ENCODE results near the gene KCNMB2.
"Not testable (repeated sequence)": the region's sequence is repeated elsewhere in the genome, so short reads cannot be mapped to it uniquely, and the experiment has no call there.

Gene KCNMB2

DNA sequence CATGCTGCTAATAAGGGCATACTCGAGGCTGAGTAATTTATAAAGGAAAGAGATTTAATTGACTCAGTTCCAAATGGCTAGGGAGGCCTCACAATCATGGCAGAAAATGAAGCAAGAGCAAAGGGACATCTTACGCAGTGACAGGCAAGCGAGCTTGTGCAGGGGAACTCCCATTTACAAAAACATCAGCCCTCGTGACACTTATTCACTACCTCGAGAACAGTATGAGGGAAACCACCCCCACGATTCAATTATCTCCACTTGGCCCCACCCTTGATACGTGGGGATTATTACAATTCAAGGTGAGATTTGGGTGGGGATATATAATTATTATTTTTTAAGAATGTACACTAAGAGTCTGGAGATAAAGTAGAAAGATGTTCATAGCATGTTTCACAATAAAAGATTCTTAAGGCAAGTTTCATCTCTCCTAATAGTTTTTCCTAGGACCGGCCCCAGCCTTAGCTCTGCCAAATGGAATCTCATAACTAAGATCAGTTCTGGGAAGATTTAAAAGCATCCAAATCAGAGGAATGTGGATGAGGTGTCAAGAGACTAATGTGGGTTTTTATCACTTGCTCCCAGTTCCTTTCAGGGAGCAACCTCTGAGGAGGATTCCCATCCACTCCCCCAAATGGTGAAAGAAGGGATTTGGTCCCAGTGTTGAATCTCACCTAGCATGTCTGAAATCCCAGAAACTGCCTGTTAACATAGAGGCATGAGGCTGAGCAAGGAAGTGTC, 314.4 kb downstream of the KCNMB2 start:
- no peak for DNase-seq
- no peak overlapping the region for H3K4me3 ChIP-seq (ENCODE audit: low read depth, low read length)
- H3K27me3 ChIP-seq (ENCODE audit: insufficient read depth, low read depth, severe bottlenecking): no peaks in the 10 kb centered on the region
- H3K27ac ChIP-seq: no peak overlapping the region
- TF ChIP-seq, protein P1, sequence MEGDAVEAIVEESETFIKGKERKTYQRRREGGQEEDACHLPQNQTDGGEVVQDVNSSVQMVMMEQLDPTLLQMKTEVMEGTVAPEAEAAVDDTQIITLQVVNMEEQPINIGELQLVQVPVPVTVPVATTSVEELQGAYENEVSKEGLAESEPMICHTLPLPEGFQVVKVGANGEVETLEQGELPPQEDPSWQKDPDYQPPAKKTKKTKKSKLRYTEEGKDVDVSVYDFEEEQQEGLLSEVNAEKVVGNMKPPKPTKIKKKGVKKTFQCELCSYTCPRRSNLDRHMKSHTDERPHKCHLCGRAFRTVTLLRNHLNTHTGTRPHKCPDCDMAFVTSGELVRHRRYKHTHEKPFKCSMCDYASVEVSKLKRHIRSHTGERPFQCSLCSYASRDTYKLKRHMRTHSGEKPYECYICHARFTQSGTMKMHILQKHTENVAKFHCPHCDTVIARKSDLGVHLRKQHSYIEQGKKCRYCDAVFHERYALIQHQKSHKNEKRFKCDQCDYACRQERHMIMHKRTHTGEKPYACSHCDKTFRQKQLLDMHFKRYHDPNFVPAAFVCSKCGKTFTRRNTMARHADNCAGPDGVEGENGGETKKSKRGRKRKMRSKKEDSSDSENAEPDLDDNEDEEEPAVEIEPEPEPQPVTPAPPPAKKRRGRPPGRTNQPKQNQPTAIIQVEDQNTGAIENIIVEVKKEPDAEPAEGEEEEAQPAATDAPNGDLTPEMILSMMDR (IDR thresholded peaks at IDR 0.05; ENCODE audit: low read depth, low read length): no peak
- H3K9me3 ChIP-seq (ENCODE audit: severe bottlenecking): no peaks in the 10 kb centered on the region
- no peaks in the 10 kb centered on the region for H3K36me3 ChIP-seq

- no peak for DNase-seq
- Histone ChIP-seq H3K27ac (no peak overlapping the region), H3K9me3 (ENCODE audit: severe bottlenecking) (no peaks in the 10 kb centered on the region), H3K27me3 (ENCODE audit: insufficient read depth, low read depth, severe bottlenecking) (no peaks in the 10 kb centered on the region), H3K36me3 (no peaks in the 10 kb centered on the region), H3K4me3 (ENCODE audit: low read depth, low read length) (no peak overlapping the region)
- TF ChIP-seq, protein P1 (IDR thresholded peaks at IDR 0.05; ENCODE audit: low read depth, low read length): no peak
Observed at GRCh38 chr3:178851564-178851963, 315.3 kb downstream of the KCNMB2 start.

DNA sequence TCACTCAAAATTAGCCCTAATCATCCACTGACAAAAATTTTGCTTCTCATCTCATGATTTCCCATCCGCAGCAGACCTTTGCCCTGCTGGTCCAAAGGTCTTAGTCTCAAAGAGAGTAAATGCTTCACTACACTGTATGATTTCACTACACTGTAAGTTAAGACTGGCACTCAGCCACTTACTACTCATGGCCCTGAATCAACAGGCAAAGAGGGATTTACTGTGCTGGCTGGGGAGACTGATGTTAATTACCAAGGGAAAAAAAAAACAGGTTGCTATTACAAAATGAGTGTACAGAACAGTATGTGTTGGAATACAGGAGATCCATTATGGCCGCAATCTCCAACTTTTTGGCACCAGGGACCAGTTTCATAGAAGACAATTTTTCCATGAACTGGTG, 320.6 kb downstream of the KCNMB2 start:
- H3K36me3 ChIP-seq: no peaks in the 10 kb centered on the region
- no peaks in the 10 kb centered on the region for H3K27me3 ChIP-seq (ENCODE audit: insufficient read depth, low read depth, severe bottlenecking)
- TF ChIP-seq, protein P1 (IDR thresholded peaks at IDR 0.05; ENCODE audit: low read depth, low read length): no peak
- no peak overlapping the region for H3K4me3 ChIP-seq (ENCODE audit: low read depth, low read length)
- DNase-seq: no peak
- H3K27ac ChIP-seq: no peak overlapping the region
- H3K9me3 ChIP-seq (ENCODE audit: severe bottlenecking): no peaks in the 10 kb centered on the region

DNA sequence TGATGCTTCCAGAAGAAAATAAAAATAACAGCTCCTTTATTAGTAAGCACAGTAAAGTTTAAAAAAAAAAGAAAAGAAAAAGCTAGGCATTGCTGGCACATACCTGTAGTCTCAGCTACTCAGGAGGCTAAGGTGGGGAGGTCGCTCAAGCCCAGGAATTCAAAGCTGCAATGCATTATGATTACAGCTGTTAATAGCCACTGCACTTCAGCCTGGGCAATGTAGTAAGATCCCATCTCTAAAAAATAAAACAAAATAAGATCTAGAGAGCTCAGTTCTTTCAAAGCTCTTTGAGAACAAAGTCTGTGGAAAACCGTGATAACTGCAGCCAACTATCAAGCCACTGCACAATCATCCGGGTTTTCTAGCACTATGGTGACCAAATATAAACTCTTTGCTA, 323.1 kb downstream of the KCNMB2 start:
- no peak overlapping the region for H3K4me3 ChIP-seq (ENCODE audit: low read depth, low read length)
- H3K27ac ChIP-seq: no peak overlapping the region
- no peak for DNase-seq
- no peaks in the 10 kb centered on the region for H3K36me3 ChIP-seq
- no peaks in the 10 kb centered on the region for H3K9me3 ChIP-seq (ENCODE audit: severe bottlenecking)
- TF ChIP-seq, protein P1 (IDR thresholded peaks at IDR 0.05; ENCODE audit: low read depth, low read length): no peak
- H3K27me3 ChIP-seq (ENCODE audit: insufficient read depth, low read depth, severe bottlenecking): no peaks in the 10 kb centered on the region

DNA sequence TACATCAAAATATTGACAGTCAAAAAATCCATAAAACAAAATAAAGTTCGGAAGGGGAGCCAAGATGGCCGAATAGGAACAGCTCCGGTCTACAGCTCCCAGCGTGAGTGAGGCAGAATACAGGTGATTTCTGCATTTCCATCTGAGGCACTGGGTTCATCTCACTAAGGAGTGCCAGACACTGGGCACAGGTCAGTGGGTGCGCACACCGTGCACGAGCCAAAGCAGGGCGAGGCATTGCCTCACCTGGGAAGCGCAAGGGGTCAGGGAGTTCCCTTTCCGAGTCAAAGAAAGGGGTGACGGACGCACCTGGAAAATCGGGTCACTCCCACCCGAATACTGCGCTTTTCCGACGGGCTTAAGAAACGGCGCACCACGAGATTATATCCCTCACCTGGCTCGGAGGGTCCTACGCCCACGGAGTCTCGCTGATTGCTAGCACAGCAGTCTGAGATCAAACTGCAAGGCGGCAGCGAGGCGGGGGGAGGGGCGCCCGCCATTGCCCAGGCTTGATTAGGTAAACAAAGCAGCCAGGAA, 323.7 kb downstream of the KCNMB2 start:
- H3K4me3 ChIP-seq (ENCODE audit: low read depth, low read length): not testable (repeated sequence)

GRCh38 chr3:178868681-178869080, 332.4 kb downstream of the KCNMB2 start:
- TF ChIP-seq, protein P1 (IDR thresholded peaks at IDR 0.05; ENCODE audit: low read depth, low read length): no peak
- no peaks in the 10 kb centered on the region for H3K9me3 ChIP-seq (ENCODE audit: severe bottlenecking)
- no peaks in the 10 kb centered on the region for H3K27me3 ChIP-seq (ENCODE audit: insufficient read depth, low read depth, severe bottlenecking)
- H3K36me3 ChIP-seq: no peaks in the 10 kb centered on the region
- no peak for DNase-seq
- H3K4me3 ChIP-seq (ENCODE audit: low read depth, low read length): no peak overlapping the region
- H3K27ac ChIP-seq: no peak overlapping the region

More for the DNA sequence above, 323.7 kb downstream of the KCNMB2 start:
- H3K9me3 ChIP-seq (ENCODE audit: severe bottlenecking); DNase-seq; H3K36me3 ChIP-seq; H3K27me3 ChIP-seq (ENCODE audit: insufficient read depth, low read depth, severe bottlenecking); H3K27ac ChIP-seq: not testable (repeated sequence)

Data from WERI-Rb-1 (cell line).